ENCODE results near the gene SCN11A.

DNA sequence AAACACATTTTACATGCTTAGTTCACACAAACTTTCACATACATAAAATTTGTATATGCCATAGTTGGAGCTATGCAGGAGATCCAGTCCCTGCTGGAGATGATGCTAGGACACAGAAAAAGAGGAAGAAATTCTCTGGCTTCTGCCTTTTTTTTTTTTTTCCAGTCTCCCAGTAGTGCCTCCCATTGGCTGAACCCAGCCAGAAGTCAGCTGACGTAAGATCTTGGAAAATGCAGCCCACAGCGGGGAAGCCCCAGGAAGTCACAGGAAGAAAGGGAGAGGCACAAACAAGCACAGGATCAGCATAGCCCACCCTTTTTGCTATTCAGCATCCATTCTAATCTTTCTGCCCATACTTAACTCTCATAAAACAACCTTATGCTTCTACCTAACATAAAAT, 38.5 kb downstream of the SCN11A start:
- no peak for TF ChIP-seq CEBPB (tag; IDR thresholded peaks at IDR 0.05)
- TF ChIP-seq FOXJ3 (CRISPR knock-in tag; IDR thresholded peaks at IDR 0.05): no peak
- no peak for TF ChIP-seq MTA2 (IDR thresholded peaks at IDR 0.05; ENCODE audit: low read depth)
- TF ChIP-seq CBX5 (IDR thresholded peaks at IDR 0.05; ENCODE audit: borderline replicate concordance, low read depth): no peak
